ENCODE results near the gene FBRSL1. TPM values are rescaled to one million over a fixed set of nuclear protein-coding genes. Genes with fewer than 3 reads are reported as not detected.

The FBRSL1 gene
- total RNA-seq, 1 donor: 3.9 TPM

DNA sequence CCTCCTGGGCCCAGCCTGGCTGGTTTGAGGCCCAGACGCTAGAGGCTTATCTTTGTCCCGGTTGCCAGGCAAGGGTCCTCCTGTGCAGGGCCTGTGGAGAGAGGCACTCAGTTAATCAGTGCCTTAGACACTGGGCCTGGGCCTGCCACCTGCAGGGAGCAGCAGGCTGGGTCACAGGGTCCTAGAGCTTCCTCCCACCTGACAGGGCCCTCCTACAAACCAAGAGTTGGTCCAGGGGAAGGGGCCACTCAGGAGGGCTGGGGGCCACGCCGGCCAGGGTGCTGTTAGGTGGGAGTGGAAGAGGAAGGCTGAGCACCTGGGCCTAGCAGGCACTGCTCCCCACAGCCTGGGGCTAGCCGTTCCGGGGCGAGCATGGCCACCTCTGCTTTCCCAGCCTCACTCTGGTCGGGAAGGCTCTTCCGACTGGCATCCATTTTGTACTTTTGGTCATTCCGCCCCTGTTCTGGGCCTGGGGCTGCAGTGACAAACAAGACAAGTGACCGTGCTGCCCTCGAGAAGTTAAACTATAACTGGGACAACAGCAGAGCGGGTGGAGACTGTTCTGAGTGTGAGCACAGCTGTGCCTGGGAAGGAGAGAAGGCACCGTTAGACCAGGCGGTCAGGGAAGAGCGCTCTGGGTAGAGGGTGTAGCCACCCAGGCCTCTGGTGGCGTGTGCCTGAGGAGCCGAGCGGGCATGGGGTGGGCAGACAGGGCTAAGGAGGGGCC is 27.2 kb downstream of the FBRSL1 start:
- no peak for TF ChIP-seq CTCF (IDR thresholded peaks at IDR 0.05; ENCODE audit: insufficient read depth, low read depth, low read length)
- no peak for DNase-seq (ENCODE audit: low read depth)
- H3K4me3 ChIP-seq (ENCODE audit: low read depth, low read length): no peak overlapping the region

DNA sequence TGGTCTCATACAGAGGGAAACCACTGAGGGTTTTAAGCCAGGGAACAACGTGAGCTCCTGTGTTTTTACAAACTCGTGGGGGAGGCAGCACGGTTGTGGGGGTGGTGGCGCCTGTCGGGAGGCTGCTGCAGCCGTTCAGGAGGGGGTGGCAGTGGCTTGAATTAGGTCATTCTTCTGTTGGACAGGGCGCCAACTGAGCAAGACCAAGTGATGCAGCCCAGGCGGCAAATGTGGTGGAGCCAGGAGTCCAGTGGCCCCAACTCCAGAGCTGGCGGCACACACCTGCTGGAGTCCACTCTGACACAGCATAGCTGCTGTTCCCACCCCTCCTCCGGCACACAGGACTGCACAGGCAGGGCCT is 27.8 kb downstream of the FBRSL1 start:
- no peak for TF ChIP-seq CTCF (IDR thresholded peaks at IDR 0.05; ENCODE audit: insufficient read depth, low read depth, low read length)
- DNase-seq (ENCODE audit: low read depth): no peak

GRCh38 chr12:132518354-132518992 is 28.5 kb downstream of the FBRSL1 start:
- no peak for DNase-seq (ENCODE audit: low read depth)
- TF ChIP-seq CTCF (IDR thresholded peaks at IDR 0.05; ENCODE audit: insufficient read depth, low read depth, low read length): no peak

More for the DNA sequence above, 27.8 kb downstream of the FBRSL1 start:
- H3K4me3 ChIP-seq (ENCODE audit: low read depth, low read length): no peak overlapping the region

DNA sequence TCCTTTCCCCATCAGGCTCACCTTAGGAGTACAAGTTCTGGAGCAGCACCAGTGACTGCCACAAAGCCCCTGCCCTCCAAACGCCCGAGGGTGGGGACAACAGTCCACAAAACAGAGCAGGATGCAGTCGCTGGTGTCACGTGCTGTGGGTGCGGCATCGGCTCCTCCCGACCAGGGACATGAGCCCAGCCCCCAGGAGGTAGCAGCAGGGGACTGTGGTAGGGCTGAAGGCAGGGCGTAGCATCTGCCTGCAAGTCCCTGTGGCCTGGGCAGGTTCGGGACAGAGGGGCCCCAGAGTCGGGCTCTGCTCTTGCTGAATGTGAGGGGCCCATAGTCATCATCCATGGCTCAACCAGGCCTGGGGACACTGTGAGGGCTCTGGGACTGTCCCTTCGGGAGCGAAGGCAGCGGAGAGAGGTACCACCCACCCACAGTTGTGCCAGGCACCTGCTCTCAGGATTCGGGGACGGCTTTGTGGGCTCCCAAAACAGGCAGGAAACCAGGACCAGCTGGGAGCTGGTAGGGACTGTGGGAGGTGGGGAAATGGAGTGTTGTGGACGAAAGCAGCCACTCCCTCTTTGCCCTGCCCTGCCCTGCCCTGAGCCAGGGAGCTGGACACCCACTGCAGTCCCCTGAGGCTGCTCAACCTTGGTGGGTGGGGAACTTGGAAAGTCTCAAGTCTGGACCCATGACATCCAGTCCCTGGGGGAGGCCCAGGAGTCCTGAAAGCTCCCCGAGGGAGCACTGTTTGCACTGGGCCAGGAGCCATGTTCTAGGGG is 30.7 kb downstream of the FBRSL1 start:
- no peak for DNase-seq (ENCODE audit: low read depth)
- H3K4me3 ChIP-seq (ENCODE audit: low read depth, low read length): no peak overlapping the region
- no peak for TF ChIP-seq CTCF (IDR thresholded peaks at IDR 0.05; ENCODE audit: insufficient read depth, low read depth, low read length)

More at GRCh38 chr12:132518354-132518992, 28.5 kb downstream of the FBRSL1 start:
- H3K4me3 ChIP-seq (ENCODE audit: low read depth, low read length): no peak overlapping the region

GRCh38 chr12:132521200-132521580 is 31.2 kb downstream of the FBRSL1 start:
- no peak for DNase-seq (ENCODE audit: low read depth)
- no peak overlapping the region for H3K4me3 ChIP-seq (ENCODE audit: low read depth, low read length)
- TF ChIP-seq CTCF (IDR thresholded peaks at IDR 0.05; ENCODE audit: insufficient read depth, low read depth, low read length): no peak

- TF ChIP-seq CTCF (IDR thresholded peaks at IDR 0.05; ENCODE audit: insufficient read depth, low read depth, low read length): no peak
- no peak for DNase-seq (ENCODE audit: low read depth)
- no peak overlapping the region for H3K4me3 ChIP-seq (ENCODE audit: low read depth, low read length)
Measured at GRCh38 chr12:132521712-132522292, 31.9 kb downstream of the FBRSL1 start.

Data from fibroblast of villous mesenchyme (primary cell).